Tibial artery (tissue), 4 donors: ENCODE results near the gene ZYG11A.

ENCODE experiments used
- DNase-seq, 2 donors: peaks; one replicate each; pipeline ENCODE4 v3.0.0-alpha.2; 2019
- H3K27ac ChIP-seq, 2 donors: fragments of 200-600 bp; sonication (generic) in 1 of 2; 1 replicate in 1 of 2; 2 replicates in 1 of 2; pipeline ENCODE4 v1.5.1; 2018 to 2019; ENCODE audit warnings: mild to moderate bottlenecking in 1 of 2
- H3K27me3 ChIP-seq, 2 donors: fragments of 200-600 bp; sonication (generic) in 1 of 2; one replicate each; pipeline versions ENCODE4 v1.5.1 to v1.6.0; 2016 to 2019
- H3K36me3 ChIP-seq, 3 donors: fragments of 200-600 bp; sonication (generic) in 2 of 3; one replicate each; pipeline ENCODE4 v1.5.1; 2016 to 2019; ENCODE audit warnings: mild to moderate bottlenecking in 2 of 3
- H3K4me1 ChIP-seq, 4 donors: fragments of 200-600 bp; sonication (generic) in 2 of 4; 1 replicate in 3 of 4; 2 replicates in 1 of 4; pipeline ENCODE4 v1.5.1; 2016 to 2019
- H3K4me3 ChIP-seq, 2 donors: fragments of 200-600 bp; sonication (generic) in 1 of 2; 1 replicate in 1 of 2; 2 replicates in 1 of 2; pipeline ENCODE4 v1.5.1; 2018 to 2019; ENCODE audit warnings: mild to moderate bottlenecking in 2 of 2
- H3K9me3 ChIP-seq, 3 donors: fragments of 200-600 bp; sonication (generic) in 1 of 3; one replicate each; pipeline ENCODE4 v1.5.1; 2016 to 2019
- intact Hi-C: fragments of 100-400 bp; cut with DNase I; formaldehyde crosslinking; loops from one replicate; pipeline ENCODE4 v1.15.0; 2023; ENCODE audit warnings: low total_unique reads
- TF ChIP-seq, protein P1 (sequence below), 2 experiments: fragments of 200-600 bp in 1 of 2; fragments of 450-650 bp in 1 of 2; IDR thresholded peaks; one replicate each; pipeline ENCODE4 v1.5.1; 2017 to 2019; ENCODE audit warnings: antibody characterized with exemption in 2 of 2, mild to moderate bottlenecking in 1 of 2, moderate library complexity in 1 of 2

ZYG11A gene

DNA sequence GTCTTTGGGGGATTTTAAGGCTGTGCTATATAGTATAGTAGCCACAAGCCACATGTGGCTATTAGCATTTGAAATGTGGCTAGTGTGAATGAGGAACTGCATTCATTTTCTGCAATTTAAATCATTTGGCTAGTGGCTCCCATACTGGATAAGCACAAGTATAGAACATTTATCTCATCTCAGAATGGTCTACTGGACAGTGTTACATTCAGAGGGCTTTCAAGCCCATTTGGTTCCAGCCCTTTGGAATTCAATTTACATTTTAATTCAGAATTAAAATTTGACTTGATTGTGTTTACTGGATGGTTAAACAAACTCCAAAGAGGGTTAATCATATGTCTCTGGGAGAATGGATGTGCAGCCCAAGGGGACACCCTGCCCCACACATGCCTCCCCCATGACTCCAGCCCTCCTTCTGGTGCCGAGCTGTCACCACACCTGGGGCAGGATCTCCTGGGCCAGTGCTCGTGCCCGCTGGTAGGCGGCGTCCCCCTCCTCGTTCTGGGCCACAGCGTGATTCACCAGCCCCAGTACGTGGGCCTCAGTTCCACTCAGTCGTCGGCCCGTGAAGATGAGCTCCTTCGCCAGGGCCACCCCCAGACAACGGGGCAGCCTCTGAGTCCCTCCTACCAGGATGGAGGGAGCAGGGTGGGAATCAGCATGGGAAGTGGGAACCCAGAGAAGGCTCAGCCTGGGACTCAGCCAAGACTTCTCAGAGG is 61.8 kb downstream of the ZYG11A start:
- intact Hi-C loops, result no loop called here
- Histone ChIP-seq H3K27me3 (no peaks in the 10 kb centered on the region), H3K27ac (no peak overlapping the region)

DNA sequence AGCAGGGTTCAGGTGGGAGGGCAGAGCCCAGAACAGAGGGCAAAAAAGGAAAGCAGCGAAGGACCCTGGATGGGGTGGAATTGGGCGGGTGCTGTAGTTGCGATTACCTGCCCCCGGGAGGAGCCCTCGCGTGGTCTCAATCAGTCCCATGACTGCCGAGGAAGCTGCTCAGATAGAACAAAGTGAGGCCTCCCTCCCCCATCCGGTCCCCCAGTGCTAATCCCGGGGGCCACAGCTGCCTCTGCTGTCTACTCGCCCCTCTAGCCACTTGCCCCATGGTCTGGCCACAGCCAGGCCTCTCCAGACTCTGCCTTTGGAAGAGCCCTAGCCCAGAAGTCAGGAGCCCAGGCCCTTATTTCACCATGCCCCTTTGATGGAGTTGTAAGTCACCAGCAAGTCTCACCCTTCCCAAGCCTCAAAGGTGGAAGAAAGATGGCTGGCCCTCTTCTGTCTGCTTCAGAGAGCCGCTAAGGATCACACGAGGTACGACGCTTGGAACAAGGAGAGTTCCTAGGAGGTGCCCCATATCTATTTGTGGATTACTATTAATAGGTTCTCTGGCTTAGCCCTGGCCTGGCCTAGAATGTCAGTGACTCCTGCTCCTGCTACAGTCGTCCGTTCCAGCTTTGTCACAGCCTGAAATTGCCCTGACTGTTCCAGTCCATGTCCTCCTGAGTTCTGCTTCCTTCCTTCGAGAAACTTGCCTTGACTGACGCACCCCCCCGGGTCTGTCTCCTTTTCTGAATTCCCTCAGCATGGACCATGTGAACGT is 62.6 kb downstream of the ZYG11A start:
- peak overlapping the region; percentile 31 to 37 for H3K27ac ChIP-seq
- peaks cover 0 to 17% (median 4%) of the 10 kb centered on the region in 4 donors for H3K4me1 ChIP-seq
- H3K9me3 ChIP-seq, result no peaks in the 10 kb centered on the region
- no peaks in the 10 kb centered on the region for H3K27me3 ChIP-seq
- DNase-seq, result no peak
- H3K36me3 ChIP-seq, result peaks cover 0 to 34% (median 9%) of the 10 kb centered on the region in 3 donors
- TF ChIP-seq, protein P1, sequence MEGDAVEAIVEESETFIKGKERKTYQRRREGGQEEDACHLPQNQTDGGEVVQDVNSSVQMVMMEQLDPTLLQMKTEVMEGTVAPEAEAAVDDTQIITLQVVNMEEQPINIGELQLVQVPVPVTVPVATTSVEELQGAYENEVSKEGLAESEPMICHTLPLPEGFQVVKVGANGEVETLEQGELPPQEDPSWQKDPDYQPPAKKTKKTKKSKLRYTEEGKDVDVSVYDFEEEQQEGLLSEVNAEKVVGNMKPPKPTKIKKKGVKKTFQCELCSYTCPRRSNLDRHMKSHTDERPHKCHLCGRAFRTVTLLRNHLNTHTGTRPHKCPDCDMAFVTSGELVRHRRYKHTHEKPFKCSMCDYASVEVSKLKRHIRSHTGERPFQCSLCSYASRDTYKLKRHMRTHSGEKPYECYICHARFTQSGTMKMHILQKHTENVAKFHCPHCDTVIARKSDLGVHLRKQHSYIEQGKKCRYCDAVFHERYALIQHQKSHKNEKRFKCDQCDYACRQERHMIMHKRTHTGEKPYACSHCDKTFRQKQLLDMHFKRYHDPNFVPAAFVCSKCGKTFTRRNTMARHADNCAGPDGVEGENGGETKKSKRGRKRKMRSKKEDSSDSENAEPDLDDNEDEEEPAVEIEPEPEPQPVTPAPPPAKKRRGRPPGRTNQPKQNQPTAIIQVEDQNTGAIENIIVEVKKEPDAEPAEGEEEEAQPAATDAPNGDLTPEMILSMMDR (IDR thresholded peaks at IDR 0.05), result no peak
- intact Hi-C loops, result no loop called here
- H3K4me3 ChIP-seq, result no peak overlapping the region

More for the DNA sequence above, 61.8 kb downstream of the ZYG11A start:
- TF ChIP-seq, protein P1 (IDR thresholded peaks at IDR 0.05), result no peak
- Histone ChIP-seq H3K4me3 (no peak overlapping the region), H3K4me1 (peaks cover 0 to 17% (median 4%) of the 10 kb centered on the region in 4 donors), H3K9me3 (no peaks in the 10 kb centered on the region), H3K36me3 (peaks cover 0 to 34% (median 9%) of the 10 kb centered on the region in 3 donors)
- no peak for DNase-seq

GRCh38 chr1:52906135-52906603 is 63.6 kb downstream of the ZYG11A start:
- no peak for DNase-seq
- intact Hi-C loops, result no loop called here
- Histone ChIP-seq H3K4me1 (peaks cover 0 to 17% (median 4%) of the 10 kb centered on the region in 4 donors), H3K36me3 (peaks cover 0 to 34% (median 13%) of the 10 kb centered on the region in 3 donors), H3K4me3 (no peak overlapping the region), H3K27me3 (no peaks in the 10 kb centered on the region), H3K27ac (no peak overlapping the region), H3K9me3 (no peaks in the 10 kb centered on the region)
- TF ChIP-seq, protein P1 (IDR thresholded peaks at IDR 0.05), result no peak

DNA sequence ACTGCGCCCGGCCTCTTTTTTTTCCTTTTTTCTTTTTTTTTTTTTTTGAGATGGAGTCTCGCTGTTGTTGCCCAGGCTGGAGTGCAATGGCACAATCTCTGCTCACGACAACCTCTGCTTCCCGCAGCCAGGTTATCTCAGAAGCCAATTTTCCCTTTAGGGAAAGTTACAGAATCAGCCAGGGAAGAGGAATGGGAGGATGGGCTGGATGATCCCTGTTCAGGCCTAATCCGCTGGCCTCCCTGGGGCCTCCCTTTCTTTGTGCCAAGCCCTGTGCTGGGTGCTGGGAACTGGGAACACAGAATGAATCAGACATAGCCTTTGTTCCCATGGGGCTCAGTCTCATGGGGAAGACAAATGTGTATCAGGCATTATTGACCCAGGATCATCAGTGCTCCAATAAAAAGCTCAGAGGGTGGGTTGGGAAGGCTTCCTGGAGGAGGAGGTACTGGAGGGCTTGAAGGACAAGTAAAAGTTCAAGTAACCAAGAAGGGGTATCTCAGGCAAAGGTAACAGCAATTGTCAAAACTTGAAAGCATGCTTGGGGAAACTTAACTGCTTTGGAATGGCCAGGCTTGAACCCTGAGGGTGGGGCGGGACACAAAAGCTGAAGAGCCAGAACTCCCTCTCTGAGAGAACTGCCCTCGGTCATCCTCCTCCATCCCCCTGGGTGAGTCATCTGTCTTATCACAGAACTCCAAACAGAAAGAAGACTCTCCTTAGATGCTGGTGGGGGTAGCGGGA is 64.7 kb downstream of the ZYG11A start:
- intact Hi-C loops, result no loop called here
- Histone ChIP-seq H3K27me3 (no peaks in the 10 kb centered on the region), H3K4me1 (peaks cover 0 to 17% (median 4%) of the 10 kb centered on the region in 4 donors), H3K27ac (no peak overlapping the region), H3K36me3 (peaks cover 0 to 41% (median 20%) of the 10 kb centered on the region in 3 donors), H3K9me3 (no peaks in the 10 kb centered on the region), H3K4me3 (no peak overlapping the region)
- DNase-seq, result no peak
- TF ChIP-seq, protein P1 (IDR thresholded peaks at IDR 0.05), result no peak

DNA sequence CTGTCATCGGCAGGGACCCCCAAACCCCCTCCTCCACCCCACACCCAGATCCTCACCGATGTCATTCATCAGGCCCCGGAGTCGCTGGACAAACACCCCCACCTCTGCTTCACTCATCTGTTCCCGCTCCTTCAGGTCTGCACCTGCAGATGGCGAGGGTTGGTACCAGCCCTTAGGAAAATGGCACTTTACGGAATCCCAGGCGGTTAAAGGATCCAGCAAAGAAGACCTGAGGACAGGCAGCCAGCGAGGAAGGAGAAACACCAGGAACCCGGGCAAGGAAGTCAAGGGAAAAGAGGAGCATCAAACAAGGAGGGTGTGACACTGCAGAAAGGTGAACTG is 65.2 kb downstream of the ZYG11A start:
- intact Hi-C loops, result no loop called here
- DNase-seq, result no peak
- no peak overlapping the region for H3K27ac ChIP-seq
- H3K4me1 ChIP-seq, result peaks cover 0 to 17% (median 4%) of the 10 kb centered on the region in 4 donors
- H3K27me3 ChIP-seq, result no peaks in the 10 kb centered on the region
- peaks cover 0 to 41% (median 20%) of the 10 kb centered on the region in 3 donors for H3K36me3 ChIP-seq
- H3K9me3 ChIP-seq, result no peaks in the 10 kb centered on the region
- H3K4me3 ChIP-seq, result no peak overlapping the region
- TF ChIP-seq, protein P1 (IDR thresholded peaks at IDR 0.05), result no peak
